ENCODE measurements around the gene DNAAF2.
"Not testable (repeated sequence)": the region's sequence is repeated elsewhere in the genome, so short reads cannot be mapped to it uniquely, and the experiment has no call there.

DNAAF2 gene

DNA sequence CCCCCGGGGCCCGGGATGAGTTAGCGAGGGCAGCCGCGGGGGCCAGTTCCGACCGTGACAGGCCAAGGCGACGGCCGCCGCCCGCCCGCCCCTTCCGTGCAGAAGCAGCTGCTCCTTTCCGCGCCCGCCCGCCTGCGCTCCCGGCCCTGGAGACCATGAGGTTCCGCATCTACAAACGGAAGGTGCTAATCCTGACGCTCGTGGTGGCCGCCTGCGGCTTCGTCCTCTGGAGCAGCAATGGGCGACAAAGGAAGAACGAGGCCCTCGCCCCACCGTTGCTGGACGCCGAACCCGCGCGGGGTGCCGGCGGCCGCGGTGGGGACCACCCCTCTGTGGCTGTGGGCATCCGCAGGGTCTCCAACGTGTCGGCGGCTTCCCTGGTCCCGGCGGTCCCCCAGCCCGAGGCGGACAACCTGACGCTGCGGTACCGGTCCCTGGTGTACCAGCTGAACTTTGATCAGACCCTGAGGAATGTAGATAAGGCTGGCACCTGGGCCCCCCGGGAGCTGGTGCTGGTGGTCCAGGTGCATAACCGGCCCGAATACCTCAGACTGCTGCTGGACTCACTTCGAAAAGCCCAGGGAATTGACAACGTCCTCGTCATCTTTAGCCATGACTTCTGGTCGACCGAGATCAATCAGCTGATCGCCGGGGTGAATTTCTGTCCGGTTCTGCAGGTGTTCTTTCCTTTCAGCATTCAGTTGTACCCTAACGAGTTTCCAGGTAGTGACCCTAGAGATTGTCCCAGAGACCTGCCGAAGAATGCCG, 13.7 kb downstream of the DNAAF2 start:
- DNase-seq = peak; percentile 85

DNA sequence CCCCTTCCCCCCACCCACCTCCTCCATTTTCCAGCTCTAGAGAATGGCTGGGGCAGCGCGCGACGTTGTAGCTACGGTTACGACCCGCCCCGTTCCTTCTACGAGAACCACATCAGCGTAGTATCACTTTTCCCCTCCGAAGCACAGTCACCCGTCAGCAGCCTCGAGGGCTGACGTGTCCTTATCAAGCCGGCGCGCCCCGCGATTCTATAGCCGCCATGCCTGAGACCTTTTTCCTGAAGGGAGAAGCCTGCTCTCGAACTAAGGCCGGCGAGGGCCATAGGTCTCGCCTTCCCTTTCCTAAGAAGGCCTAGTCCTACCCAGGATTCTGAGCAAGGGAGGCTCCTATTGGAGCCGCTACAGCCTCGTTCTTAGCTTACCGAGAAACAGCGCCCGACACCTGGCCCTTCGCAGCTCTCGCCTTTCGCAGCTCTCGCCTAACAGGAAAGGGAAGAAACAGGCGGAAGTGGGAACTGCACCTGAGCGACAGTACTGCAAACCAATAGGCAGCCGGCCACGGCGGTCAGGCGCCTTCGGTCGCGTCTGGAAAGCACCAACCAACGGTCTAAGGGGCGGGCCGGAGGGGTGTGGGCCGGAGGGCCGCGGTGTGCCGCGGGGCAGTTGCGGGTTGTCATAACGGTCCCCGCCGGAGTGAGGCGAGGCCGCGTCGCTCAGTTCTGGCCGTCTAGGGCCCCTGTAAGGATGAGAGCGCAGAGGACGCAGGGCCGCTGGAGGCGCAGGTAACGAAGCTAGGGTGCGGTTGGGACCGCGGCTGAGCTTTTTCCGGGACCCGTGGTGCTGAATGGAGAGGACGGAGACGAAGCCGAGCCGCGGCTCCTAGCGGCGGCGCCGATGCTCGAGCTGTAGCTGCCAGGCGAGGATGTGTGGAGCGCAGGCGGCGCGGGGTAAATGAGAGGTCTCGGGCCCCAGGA, 14.6 kb downstream of the DNAAF2 start, which contains the start of the genes MGAT2 and RPL36AL:
MGAT2 (plus strand) TSS at position 618 of the 932 bp plus-strand sequence. CDS start 470 bp downstream, outside the sequence.
RPL36AL (minus strand) TSS at position 445 of the 932 bp plus-strand sequence. CDS start 1,522 bp downstream, outside the sequence.
- peak; percentile 97 for DNase-seq

DNA sequence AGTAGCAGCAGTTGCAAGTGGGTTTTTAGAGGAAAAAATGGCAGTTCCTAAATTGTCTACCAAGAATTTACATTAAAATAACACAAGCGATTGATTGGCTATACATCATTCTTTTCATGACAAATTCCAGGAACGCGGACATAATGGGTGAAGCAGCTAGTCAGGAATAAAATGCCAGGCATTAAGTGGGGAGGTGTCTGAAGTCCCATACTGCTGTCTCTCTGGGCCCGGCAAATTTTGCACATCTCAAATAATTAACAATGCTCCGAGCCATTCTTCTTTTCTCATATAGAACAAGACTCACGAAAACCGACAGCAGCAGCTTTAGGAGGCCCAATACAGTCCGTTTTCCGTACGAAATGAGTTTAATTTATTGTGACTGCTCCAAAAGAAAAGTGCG, 15.3 kb downstream of the DNAAF2 start:
- DNase-seq = no peak

DNA sequence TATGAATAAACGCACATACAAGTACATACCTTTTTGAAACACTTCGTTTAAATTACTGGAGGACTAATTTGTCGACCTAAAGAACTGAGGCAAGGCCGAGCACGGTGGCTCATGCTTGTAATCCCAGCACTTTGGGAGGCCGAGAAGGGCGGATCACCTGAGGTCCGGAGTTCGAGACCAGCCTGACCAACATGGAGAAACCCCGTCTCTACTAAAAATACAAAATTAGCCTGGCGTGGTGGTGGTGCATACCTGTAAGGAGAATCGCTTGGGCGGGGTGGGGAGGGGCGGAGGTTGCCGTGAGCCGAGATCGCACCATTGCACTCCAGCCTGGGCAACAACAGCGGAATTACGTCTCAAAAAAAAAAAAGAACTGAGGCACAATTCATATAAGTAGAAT, 15.8 kb downstream of the DNAAF2 start:
- DNase-seq = not testable (repeated sequence)

- DNase-seq = no peak
Observed at GRCh38 chr14:49617852-49618519, 17.1 kb downstream of the DNAAF2 start.

DNA sequence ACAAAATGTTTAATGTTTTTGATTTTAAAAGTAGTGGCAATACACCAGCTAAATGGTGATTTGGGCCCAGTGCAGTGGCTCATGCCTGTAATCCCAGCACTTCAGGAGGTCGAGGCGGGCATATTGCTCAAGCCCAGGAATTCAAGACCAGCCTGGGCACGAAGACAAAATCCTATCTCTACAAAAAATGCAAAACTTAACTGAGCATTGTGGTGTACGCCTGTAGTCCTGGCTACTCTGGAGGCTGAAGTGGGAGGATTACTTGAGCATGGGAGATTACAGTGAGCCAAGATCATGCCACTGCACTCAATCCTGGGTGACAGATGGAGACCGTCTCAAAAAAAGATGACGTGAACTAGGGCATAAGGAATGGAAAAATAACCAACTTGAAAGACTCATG, 19.3 kb downstream of the DNAAF2 start:
- DNase-seq = no peak

DNA sequence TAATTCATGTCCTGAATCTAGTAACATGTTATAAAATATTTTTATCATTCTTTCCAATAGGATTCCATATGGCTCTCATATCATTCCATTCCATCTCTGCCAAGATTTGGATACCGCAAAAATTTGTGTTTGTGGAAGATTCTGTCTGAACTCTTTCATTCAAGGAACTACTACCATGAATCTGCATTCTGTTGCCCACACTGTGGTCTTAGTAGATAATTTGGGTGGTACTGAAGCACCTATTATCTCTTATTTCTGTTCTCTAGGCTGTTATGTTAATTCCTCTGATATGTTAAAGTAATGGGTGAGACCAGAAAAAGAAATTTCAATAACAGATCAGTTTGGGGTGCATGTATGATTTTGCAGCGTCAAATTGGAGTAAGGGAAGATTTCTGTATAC, 20.8 kb downstream of the DNAAF2 start:
- no peak for DNase-seq

- no peak for DNase-seq
Observed at GRCh38 chr14:49612671-49613070, 22.4 kb downstream of the DNAAF2 start.

DNA sequence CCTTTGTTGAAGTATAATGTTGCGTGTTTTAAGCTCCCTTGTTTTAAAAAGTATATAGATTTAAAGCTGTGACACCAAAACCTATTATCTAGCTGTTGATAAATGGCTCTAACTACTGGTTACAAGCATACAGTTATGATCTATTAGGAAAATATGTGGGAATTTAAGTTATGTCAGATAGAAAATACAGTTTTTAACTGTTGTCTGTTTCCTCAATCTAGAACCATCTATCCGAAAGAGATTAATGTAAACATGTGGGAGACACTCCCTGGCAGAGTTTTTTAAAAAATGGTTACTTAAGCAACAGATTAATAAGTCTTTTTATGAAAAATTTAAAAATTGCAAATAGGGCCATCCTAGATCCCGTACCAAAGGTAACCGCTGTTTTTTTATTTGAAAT, 22.8 kb downstream of the DNAAF2 start:
- no peak for DNase-seq

GRCh38 chr14:49607583-49607982, 27.5 kb downstream of the DNAAF2 start:
- no peak for DNase-seq

DNA sequence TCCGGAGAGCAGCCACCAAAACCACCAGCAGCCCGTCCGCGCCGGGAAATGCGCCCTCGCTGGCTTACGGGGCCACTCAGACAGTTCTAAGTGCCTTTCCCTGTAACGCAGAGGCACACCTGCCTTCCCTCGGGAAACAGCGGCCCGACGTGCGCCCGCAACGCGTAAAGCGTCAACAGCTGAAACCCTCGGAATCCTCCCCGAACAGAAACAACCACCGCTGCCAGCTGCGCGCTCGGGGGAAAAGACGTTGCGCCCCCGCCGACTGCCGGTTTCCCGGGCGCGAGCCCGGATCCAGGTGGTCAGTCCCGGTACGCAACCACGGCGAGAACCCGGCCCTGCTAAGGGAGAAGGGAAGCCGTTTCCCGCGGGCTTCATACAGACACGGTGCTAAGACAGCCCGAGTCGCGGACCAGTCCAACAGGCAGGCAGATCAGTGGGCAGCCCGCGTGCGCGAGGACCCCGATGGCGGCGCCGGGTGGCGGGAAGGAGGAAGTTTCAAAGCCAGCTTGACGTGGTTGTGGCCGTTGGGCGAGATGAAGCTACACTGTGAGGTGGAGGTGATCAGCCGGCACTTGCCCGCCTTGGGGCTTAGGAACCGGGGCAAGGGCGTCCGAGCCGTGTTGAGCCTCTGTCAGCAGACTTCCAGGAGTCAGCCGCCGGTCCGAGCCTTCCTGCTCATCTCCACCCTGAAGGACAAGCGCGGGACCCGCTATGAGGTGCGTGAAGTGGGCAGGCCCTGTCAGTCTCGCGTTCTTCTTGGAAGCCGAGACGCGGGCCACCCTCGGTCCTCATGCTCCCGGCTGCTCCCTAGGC, 36.4 kb downstream of the DNAAF2 start, which contains the start of gene LRR1:
LRR1 (plus strand) TSS at position 456 of the 816 bp plus-strand sequence; CDS start at position 537, 81 bp downstream.
- peak; percentile 95 for DNase-seq

- DNase-seq = no peak
Observed at GRCh38 chr14:49598189-49598484, 36.9 kb downstream of the DNAAF2 start.

DNA sequence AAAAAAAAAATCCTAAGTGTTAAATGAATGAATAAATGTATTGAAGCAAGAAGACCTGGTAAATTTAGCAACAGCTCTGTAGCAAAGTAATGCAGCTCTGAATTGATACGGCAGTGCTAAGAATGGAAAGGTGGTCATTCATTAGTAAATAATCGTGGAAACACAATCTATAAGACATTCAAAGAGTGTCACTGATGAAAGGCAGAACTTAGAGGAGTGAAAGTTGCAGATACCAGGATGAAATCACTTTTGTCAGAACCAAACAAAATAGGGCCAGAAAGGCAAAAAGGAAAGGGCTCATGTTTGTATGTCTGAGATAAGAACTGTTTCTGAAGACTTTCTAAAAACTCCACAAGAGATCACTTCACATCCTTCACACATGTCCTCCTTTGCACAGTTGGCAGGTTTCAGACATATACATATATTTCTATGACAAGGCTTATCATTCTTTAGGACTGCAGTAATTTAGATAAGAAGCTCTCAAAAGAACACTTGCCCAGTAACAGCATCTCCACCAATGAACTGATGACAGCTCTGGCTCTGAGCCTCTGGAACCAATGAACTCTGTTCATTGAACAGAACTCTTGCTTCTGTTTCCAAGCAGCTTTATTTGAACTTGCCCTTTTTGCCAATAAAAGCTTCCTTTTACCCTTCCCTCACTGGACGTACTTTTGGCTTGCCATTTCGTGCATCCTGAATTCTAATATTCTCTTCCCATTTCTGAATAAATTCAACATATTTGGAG, 40.5 kb downstream of the DNAAF2 start:
- no peak for DNase-seq

DNA sequence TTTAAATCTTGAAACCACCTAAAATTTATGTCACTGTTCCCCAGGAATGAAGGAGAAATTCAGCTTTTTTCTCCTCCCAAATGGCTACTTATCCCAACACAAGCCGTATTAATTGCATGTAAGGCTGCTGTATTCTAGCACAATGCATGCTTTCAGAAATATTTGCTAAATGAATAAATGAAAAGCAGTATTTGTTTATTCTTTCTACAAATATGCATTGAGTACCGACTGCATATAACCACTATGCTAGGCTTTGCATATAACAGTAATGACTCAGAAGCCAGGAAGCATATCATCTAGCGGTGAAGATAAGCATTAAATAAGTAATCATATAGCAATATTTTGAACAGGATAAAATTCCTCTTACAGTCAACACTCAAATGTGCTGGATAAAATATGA, 42.0 kb downstream of the DNAAF2 start:
- no peak for DNase-seq

- DNase-seq = no peak
Observed at GRCh38 chr14:49589387-49589786, 45.7 kb downstream of the DNAAF2 start.

DNA sequence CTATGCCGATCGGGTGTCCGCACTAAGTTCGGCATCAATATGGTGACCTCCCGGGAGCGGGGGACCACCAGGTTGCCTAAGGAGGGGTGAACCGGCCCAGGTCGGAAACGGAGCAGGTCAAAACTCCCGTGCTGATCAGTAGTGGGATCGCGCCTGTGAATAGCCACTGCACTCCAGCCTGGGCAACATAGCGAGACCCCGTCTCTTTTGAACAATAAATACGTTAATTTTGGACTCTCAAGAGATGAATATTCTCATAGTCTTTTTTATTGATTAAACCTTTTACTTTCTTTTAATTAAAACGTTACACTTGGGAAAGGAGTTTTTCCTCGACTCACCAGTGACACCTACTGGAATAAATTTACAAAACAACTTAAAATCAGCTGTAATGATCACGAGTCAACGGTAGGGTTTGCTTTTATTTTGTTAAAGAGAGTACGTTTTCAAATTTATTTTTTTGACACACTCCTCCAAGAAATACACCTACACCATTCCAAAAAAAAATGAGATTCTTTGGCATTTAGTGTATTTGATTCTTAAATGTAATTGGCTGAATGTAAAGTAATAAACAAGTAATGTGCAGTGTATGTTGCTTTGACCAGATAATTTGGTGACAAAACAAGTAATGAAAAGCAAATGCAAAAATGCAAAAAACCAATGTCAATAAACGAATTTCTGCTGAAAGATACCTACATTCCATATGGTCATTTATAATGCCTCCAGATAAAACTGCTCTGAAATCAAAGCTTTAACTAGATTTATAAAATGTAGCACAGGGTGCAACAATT, 48.2 kb downstream of the DNAAF2 start:
- no peak for DNase-seq

DNA sequence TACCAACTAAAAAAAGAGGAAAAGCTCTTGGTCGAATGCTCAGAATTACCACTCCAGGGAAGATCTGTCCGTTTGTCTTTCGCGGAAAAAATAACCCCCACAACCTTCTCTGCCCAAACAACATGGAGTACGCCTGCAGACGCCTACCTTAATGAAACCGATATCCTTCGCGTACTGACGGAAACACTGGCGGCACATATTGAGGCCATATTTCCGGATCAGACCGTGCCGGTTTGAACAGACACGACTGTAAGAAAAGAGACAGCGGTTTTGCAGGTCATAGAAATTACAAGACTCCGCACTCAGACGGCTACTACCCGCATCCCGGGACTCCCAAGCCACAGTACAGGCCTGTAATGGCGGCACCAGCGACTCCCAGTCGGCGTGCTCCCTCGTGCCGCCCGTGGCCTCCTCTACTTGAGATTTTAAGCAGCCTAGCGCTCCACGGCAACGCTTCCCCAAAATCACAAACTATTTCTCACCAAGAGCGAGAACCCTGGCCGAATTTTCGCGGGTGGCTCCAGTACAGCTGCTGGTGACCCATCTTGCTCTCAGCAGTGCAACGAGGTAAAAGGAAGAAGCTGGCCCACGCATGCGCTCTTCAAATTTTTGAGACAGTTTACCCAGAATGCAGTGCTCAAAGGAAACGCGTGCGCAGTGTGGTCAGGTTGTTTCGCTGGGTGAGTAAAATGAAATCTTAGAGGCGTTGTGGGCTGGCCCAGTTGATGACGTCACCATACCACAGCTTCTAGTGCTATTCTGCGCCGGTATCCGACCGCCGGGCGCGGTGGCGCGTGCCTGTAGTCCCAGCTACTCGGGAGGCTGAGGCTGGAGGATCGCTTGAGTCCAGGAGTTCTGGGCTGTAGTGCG, 49.0 kb downstream of the DNAAF2 start, which contains the start of gene RPS29:
RPS29 (minus strand) TSS at position 578 of the 870 bp plus-strand sequence; CDS start at position 544, 34 bp downstream.
- DNase-seq = peak; percentile 99

- peak; percentile 71 for DNase-seq
Observed at GRCh38 chr14:49584981-49585640, 49.9 kb downstream of the DNAAF2 start.

- no peak for DNase-seq
Observed at GRCh38 chr14:49584058-49584457, 51.0 kb downstream of the DNAAF2 start.

Measured in activated effector memory CD4-positive, alpha-beta T cell treated with anti-CD3 and anti-CD28 coated beads, Interleukin-2, amount 50 U/mL, for 16 hours (primary cell).